ENCODE results near the gene CNTROB. TPM values are rescaled to one million over a fixed set of nuclear protein-coding genes. Genes with fewer than 3 reads are reported as not detected.

The CNTROB gene
- total RNA-seq, 2 experiments from 2014 or later: 55.4 to 72.3 TPM

DNA sequence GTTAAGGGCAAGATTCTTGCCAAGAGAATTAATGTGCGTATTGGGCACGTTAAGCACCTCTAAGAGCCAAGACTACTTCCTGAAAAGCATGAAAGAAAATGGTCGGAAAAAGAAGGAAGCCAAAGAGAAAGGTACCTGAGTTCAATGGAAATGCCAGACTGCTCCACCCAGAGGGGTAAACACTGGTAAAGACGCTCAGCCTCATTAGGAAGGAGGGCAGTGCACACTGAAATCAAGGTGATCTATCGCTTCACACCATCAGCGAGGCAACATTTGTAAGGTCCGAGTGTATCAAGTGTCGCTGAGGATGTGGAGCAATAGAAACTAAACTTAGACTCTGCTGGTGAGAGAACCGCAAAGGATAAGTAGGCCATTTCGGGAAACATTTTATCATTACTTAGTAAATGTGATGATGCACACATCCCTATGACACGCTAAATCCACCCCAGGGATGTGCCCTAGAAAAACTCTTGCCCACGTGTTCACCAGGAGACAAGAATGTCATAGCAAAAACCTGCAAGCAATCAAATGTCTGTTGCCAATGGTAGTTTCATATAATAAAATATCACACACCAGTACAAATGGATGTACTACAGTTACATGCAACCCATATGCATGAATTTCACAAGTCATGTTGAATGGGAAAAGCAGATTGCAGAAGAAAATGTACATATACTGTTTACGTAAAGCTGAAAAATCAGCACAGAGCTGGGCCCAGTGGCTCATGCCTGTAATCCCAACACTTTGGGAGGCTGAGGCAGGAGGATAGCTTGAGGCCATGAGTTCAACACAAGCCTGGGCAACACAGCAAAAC lies 23.6 kb downstream of the CNTROB start:
- Histone ChIP-seq H3K4me1 (ENCODE audit: insufficient read depth, low read length, poor library complexity, severe bottlenecking) (no peaks in the 10 kb centered on the region), H4K20me1 (ENCODE audit: insufficient read depth, low read length) (no peaks in the 10 kb centered on the region), H3K9me3 (ENCODE audit: low read length) (no peaks in the 10 kb centered on the region), H3K36me3 (ENCODE audit: insufficient read depth, low read length) (peaks cover 1% of the 10 kb centered on the region; the same call in 1 of the 2 replicates), H3K79me2 (ENCODE audit: insufficient read depth, low read depth, low read length) (no peaks in the 10 kb centered on the region), H3K9me2 (ENCODE audit: insufficient read depth, low read length) (no peaks in the 10 kb centered on the region), H2AFZ (ENCODE audit: low read length) (no peak overlapping the region), H3K27ac (ENCODE audit: low read depth, low read length, poor library complexity, severe bottlenecking) (no peak overlapping the region), H3K4me2 (ENCODE audit: low read length) (no peak overlapping the region), H3K4me3 (ENCODE audit: low read depth, low read length, poor library complexity, severe bottlenecking) (no peak overlapping the region)
- intact Hi-C loops (cut with micrococcal nuclease; ENCODE audit: unreplicated experiment): no loop called here
- POLR2A ChIA-PET: interaction anchor here (0.6 to 0.8 kb wide), 4 partner anchors 22 to 226 kb away, joined by 3 to 6 read pairs (median 4); no protein-coding TSS in a partner anchor
- TF ChIP-seq EZH2phosphoT487 (IDR thresholded peaks at IDR 0.05; ENCODE audit: borderline replicate concordance, low read depth, low read length): no peak
- TF ChIP-seq CTCF (conservative IDR thresholded peaks at IDR 0.05; ENCODE audit: low read length): no peak
- no TSS peak for BruUV-seq (replicated peaks)
- DNase-seq (ENCODE audit: low spot score): no peak
- CTCF ChIA-PET (ENCODE audit: unreplicated experiment): no interaction called here

DNA sequence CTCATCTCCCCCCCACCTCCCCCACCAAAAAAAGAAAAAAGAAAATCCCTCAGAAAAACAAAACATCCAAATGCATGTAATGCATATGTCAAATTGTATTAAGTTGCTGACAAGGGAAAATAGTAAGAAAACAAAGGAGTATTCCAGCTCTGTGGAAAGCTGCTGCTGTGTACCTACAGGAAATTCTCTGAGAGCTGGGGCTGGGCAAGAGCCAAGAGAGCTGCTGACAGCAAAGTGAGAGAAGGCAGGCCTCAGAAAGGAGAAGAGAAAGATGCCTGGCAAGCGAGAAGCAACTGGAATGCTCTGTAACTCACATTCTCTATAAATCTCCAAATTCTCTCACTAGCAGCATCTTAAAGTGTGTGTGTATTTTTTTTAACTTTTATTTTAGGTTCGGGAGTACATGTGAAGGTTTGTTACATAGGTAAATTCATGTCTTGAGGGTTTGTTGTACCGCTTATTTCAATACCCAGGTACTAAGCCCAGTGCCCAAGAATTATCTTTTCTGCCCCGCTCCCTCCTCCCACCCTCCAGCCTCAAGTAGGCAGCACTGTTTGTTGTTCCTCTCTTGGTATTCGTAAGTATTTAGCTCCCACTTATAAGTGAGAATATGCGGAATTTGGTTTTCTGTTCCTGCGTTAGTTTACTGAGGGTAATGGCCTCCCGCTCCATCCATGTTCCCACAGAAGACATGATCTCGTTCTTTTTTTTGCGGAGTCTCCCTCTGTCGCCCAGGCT lies 24.4 kb downstream of the CNTROB start:
- no peaks in the 10 kb centered on the region for H3K79me2 ChIP-seq (ENCODE audit: insufficient read depth, low read depth, low read length)
- no peak overlapping the region for H3K4me3 ChIP-seq (ENCODE audit: low read depth, low read length, poor library complexity, severe bottlenecking)
- no peak overlapping the region for H3K4me2 ChIP-seq (ENCODE audit: low read length)
- TF ChIP-seq EZH2phosphoT487 (IDR thresholded peaks at IDR 0.05; ENCODE audit: borderline replicate concordance, low read depth, low read length) (no peak), CTCF (conservative IDR thresholded peaks at IDR 0.05; ENCODE audit: low read length) (no peak)
- no peaks in the 10 kb centered on the region for H3K9me3 ChIP-seq (ENCODE audit: low read length)
- no TSS peak for BruUV-seq (replicated peaks)
- intact Hi-C loops (cut with micrococcal nuclease; ENCODE audit: unreplicated experiment): no loop called here
- no peaks in the 10 kb centered on the region for H4K20me1 ChIP-seq (ENCODE audit: insufficient read depth, low read length)
- H3K36me3 ChIP-seq (ENCODE audit: insufficient read depth, low read length): no peaks in the 10 kb centered on the region
- H3K9me2 ChIP-seq (ENCODE audit: insufficient read depth, low read length): no peaks in the 10 kb centered on the region
- ChIA-PET CTCF (ENCODE audit: unreplicated experiment) (no interaction called here), POLR2A (interaction anchor here (0.6 to 0.8 kb wide), 5 partner anchors 23 to 226 kb away, joined by 3 to 6 read pairs (median 3); no protein-coding TSS in a partner anchor)
- H3K27ac ChIP-seq (ENCODE audit: low read depth, low read length, poor library complexity, severe bottlenecking): no peak overlapping the region
- H3K4me1 ChIP-seq (ENCODE audit: insufficient read depth, low read length, poor library complexity, severe bottlenecking): no peaks in the 10 kb centered on the region
- no peak overlapping the region for H2AFZ ChIP-seq (ENCODE audit: low read length)
- no peak for DNase-seq (ENCODE audit: low spot score)
